GM21529 (cell line): ENCODE data around the gene RFX8.

ENCODE experiments used
- ATAC-seq: cut with Tn5 transposase; IDR thresholded peaks from one replicate; pipeline ENCODE4 v1.9.1; 2021; ENCODE audit not compliant: unreplicated experiment

The RFX8 gene

GRCh38 chr2:101415220-101415619 lies 59.7 kb downstream of the RFX8 start:
- no peak for ATAC-seq

- ATAC-seq: no peak
Measured at GRCh38 chr2:101412092-101412694, 62.7 kb downstream of the RFX8 start.

GRCh38 chr2:101410746-101411145 lies 64.2 kb downstream of the RFX8 start:
- ATAC-seq: no peak

GRCh38 chr2:101410114-101410513 lies 64.8 kb downstream of the RFX8 start:
- ATAC-seq: no peak

GRCh38 chr2:101409699-101410098 lies 65.2 kb downstream of the RFX8 start:
- no peak for ATAC-seq

GRCh38 chr2:101408925-101409324 lies 66.0 kb downstream of the RFX8 start:
- ATAC-seq: no peak

GRCh38 chr2:101405351-101405899 lies 69.5 kb downstream of the RFX8 start:
- ATAC-seq: no peak

- no peak for ATAC-seq
Measured at GRCh38 chr2:101403745-101404144, 71.2 kb downstream of the RFX8 start.

GRCh38 chr2:101402630-101403029 lies 72.3 kb downstream of the RFX8 start:
- no peak for ATAC-seq

GRCh38 chr2:101401906-101402305 lies 73.0 kb downstream of the RFX8 start:
- no peak for ATAC-seq

- ATAC-seq: no peak
Measured at GRCh38 chr2:101401326-101401665, 73.6 kb downstream of the RFX8 start.

GRCh38 chr2:101400506-101401325 lies 74.2 kb downstream of the RFX8 start:
- ATAC-seq: no peak

GRCh38 chr2:101400048-101400447 lies 74.9 kb downstream of the RFX8 start:
- no peak for ATAC-seq

GRCh38 chr2:101399021-101399799 lies 75.7 kb downstream of the RFX8 start:
- no peak for ATAC-seq

- ATAC-seq: no peak
Measured at GRCh38 chr2:101398116-101398821, 76.6 kb downstream of the RFX8 start.

GRCh38 chr2:101396316-101396717 lies 78.6 kb downstream of the RFX8 start:
- ATAC-seq: peak; percentile 57

- peak; percentile 40 for ATAC-seq
Measured at GRCh38 chr2:101395545-101396315, 79.2 kb downstream of the RFX8 start.

GRCh38 chr2:101388232-101388631 lies 86.7 kb downstream of the RFX8 start:
- ATAC-seq: no peak

- ATAC-seq: no peak
Measured at GRCh38 chr2:101387151-101387834, 87.6 kb downstream of the RFX8 start, which contains the start of gene CREG2. TSS of gene CREG2 (minus strand) at chr2:101387503. CDS start at chr2:101387457, 46 bp downstream.
